GM21360 (cell line): ENCODE data around the gene OR52B2.
"Not testable (repeated sequence)": the region's sequence is repeated elsewhere in the genome, so short reads cannot be mapped to it uniquely, and the experiment has no call there.

Source experiments
- ATAC-seq: cut with Tn5 transposase; IDR thresholded peaks from one replicate; pipeline ENCODE4 v1.9.1; 2021; ENCODE audit warnings: mild to moderate bottlenecking, moderate library complexity; ENCODE audit not compliant: unreplicated experiment

The OR52B2 gene

DNA sequence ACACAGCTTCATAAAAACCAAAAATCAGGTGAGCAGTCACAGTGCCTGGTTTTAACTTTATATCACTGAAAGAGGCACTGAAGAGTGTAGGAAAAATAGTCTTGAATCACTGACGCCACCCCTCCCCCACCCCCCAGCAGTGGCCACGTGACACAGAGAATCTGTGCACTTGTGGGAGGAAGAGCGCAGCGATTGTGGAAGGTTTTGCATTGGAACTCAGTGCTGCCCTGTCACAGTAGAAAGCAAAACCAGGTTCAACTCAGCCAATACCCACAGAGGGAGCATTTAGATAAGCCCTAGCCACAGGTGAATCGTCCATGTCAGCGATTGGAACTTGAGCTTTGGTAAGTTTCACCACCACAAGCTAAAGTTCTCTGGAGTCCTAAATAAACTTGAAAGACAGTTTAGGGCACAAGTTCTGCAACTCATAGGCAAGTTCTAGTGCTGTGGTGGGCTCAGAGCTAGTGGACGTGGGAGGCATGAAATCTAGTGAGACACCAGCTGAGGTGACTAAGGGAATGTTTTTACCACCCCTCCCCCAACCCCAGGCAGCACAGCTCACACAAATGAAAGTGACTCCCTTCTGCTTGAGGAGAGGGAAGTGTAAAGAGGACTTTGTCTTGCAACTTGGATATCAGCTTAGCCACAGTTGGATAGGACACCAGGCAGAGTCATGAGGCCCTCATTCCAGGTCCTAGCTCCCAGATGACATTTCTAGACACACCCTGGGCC lies 13.3 kb downstream of the OR52B2 start:
- ATAC-seq = no peak

DNA sequence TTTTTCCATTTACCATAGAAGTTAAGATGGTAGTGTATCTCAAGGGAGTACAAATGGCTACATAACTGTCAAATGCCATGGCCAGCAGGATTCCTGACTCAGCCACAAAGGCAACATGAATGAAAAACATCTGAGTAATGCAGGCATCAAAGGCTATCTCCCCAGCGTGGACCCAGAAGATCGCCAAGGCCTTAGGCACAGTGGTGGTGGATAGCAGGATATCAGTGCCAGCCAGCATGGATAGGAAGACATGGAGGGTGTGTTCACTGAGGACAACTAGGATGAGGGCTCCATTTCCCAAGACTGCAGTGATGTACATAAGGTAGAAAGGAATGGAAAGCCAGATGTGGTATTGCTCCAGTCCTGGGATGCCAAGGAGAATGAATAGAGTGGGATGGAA lies 18.0 kb downstream of the OR52B2 start:
- no peak for ATAC-seq

DNA sequence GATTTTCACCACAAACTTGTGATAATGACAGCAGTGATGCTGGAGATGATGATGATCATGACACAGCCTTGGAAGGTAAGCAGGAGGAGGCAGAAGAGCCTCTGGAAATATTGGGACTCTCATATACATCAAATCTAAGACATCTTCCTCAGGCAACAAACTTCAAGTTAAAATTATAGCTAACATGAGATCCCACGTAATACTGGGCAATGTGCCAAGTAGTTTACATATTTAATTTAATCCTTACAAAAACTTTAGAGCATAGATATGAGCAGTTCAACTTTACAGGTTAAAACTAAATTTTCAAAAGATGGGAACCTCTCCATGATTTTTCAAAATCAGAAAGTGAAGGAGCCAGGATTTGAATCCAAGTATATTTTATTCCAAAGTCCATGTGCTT lies 19.0 kb downstream of the OR52B2 start:
- no peak for ATAC-seq

DNA sequence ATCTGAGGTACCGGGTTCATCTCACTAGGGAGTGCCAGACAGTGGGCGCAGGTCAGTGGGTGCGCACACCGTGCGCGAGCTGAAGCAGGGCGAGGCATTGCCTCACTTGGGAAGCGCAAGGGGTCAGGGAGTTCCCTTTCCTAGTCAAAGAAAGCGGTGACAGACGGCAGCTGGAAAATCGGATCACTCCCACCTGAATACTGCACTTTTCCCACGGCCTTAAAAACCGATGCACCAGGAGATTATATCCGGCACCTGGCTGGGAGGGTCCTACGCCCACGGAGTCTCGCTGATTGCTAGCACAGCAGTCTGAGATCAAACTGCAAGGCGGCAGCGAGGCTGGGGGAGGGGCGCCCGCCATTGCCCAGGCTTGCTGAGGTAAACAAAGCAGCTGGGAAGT lies 26.4 kb downstream of the OR52B2 start:
- not testable (repeated sequence) for ATAC-seq

DNA sequence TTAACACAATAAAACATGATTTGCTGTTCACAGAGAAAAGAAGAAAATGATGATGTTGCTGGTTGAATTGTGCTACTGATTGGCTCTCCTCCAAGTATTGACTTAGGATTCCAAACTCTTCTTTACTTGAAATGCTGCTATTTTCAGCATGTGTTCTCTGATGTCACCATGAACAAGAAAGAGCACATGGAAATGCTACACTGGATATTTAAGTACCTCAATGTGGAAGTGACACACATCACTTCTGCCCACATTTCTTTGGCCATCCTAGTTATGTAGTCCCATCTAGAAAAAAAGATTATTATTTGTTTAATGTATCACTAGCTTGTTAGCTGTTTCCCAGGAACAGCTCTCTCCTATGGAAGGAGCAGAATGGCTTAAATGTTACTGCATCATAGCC lies 27.2 kb downstream of the OR52B2 start:
- ATAC-seq = no peak

DNA sequence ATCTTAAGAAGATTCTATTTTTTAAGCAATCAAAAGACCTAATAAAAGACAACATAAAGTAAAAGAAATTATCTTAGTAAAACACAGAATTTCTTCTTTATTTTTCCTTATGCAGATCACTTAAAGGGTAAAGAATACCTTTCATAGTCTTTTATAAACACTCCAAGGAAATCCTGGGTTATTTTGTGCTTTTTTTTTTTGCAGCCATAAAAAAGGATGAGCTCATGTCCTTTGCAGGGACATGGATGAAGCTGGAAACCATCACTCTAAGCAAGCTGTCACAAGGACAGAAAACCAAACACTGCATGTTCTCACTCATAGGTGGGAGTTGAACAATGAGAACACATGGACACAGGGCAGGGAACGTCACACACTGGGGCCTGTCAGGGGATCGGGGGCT lies 34.2 kb downstream of the OR52B2 start:
- not testable (repeated sequence) for ATAC-seq

DNA sequence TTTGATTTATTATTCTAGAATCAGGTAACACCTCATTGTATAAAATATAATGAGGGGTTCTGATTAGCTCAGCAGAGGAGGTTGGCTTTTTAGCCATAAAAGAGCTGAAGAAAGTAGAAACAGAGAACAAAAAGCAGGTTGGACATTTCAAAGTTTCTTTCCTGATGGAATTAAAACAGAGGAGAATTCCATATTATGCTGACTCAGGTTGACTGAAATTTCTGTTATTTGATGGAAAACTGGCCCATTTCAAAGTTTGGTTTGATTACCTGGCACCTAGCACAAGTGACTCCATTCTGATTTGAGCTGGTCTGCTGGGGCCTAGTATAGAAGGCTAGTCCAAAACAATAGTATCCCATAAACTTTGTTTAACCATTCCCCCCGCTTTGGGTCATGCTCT lies 37.7 kb downstream of the OR52B2 start:
- ATAC-seq = no peak

DNA sequence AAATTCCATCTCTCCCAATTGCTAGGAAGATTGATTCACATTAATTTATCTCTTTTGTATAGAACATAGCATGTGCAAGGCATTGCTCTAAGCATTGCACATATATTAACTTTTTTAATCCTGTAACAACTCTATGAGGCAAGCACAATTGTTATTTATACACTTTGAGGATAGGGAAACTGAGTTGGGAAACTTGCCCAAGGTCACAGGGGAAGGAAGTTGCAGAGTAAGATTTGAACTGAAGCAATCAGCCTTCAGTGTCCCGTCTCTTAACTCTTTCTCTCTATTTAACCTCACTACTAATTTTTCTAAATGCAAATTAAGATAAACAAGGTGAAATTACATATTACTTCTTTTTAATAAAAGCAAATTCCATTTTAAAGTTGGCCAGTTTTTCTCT lies 40.5 kb downstream of the OR52B2 start:
- no peak for ATAC-seq

DNA sequence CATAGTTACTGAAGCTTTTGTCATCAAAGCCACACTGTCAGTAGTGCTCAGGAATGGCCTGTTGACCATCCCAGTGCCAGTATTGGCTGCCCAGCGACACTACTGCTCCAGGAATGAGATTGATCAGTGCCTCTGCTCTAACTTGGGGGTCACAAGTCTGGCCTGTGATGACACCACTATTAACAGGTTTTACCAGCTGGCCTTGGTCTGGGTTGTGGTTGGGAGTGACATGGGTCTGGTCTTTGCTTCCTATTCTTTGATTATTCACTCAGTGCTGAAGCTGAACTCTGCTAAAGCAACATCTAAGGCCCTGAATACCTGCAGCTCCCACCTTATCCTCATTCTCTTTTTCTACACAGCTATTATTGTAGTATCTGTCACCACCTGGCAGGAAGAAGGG lies 41.1 kb downstream of the OR52B2 start:
- no peak for ATAC-seq

DNA sequence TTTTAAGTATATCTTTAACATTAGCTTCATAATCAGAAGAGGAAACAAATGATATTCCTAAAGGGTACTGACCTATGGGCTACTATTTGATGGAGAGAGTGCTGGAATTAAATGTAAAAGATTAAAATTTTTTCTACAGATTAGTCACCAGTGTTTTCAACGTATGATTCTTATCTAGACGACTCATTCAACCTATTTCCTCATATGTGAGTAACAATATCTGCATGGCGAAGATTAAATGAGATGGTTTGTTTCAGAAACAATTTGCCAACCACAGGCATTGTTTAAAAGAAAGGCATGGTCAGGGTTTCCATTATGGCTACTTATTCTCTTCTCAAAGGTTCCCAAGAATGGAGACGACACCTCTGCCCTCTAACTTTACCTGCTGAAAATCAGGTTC lies 42.2 kb downstream of the OR52B2 start:
- ATAC-seq = no peak

DNA sequence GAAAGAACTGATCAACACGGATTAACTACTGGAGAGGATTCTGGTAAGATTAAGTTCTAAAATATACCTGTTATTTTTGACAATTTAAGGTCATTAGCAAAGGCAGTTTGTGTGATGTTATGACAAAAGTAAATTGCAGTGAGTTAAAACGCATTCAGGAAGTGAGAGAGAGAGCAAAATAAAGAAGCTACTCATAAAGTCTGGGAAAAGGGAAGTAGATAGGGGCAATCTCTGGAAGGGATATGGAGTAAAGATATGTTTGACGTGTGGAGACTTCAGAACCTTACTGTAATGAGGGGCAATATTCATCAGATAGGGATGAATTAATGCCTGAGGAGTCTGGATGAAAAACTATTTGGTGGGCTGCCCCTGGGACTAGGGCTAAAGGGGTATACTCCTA lies 45.9 kb downstream of the OR52B2 start:
- no peak for ATAC-seq
